Pons (tissue), 1 donor: Measurements from ENCODE around the gene SULF2.

Experiments used
- DNase-seq: peaks from one replicate; pipeline ENCODE4 v3.0.0-alpha.2; 2016; ENCODE audit warnings: low spot score

The SULF2 gene

GRCh38 chr20:47762699-47763268 lies 22.5 kb downstream of the SULF2 start:
- peak; percentile 42 for DNase-seq

GRCh38 chr20:47761482-47762047 lies 23.7 kb downstream of the SULF2 start:
- DNase-seq, result no peak

- DNase-seq, result no peak
Observed at GRCh38 chr20:47760686-47761481, 24.4 kb downstream of the SULF2 start.

- no peak for DNase-seq
Observed at GRCh38 chr20:47758517-47759450, 26.5 kb downstream of the SULF2 start.

GRCh38 chr20:47757145-47758035 lies 27.9 kb downstream of the SULF2 start:
- no peak for DNase-seq

GRCh38 chr20:47754946-47755652 lies 30.2 kb downstream of the SULF2 start:
- DNase-seq, result no peak

- no peak for DNase-seq
Observed at GRCh38 chr20:47754388-47754715, 30.9 kb downstream of the SULF2 start.

GRCh38 chr20:47753576-47754387 lies 31.5 kb downstream of the SULF2 start:
- DNase-seq, result no peak

GRCh38 chr20:47751449-47751848 lies 33.8 kb downstream of the SULF2 start:
- no peak for DNase-seq

- no peak for DNase-seq
Observed at GRCh38 chr20:47749339-47749738, 35.9 kb downstream of the SULF2 start.

GRCh38 chr20:47748823-47749222 lies 36.5 kb downstream of the SULF2 start:
- no peak for DNase-seq

GRCh38 chr20:47748069-47748468 lies 37.2 kb downstream of the SULF2 start:
- DNase-seq, result no peak

- DNase-seq, result no peak
Observed at GRCh38 chr20:47747669-47748031, 37.6 kb downstream of the SULF2 start.

- no peak for DNase-seq
Observed at GRCh38 chr20:47744803-47745202, 40.5 kb downstream of the SULF2 start.

- no peak for DNase-seq
Observed at GRCh38 chr20:47743671-47744070, 41.6 kb downstream of the SULF2 start.

GRCh38 chr20:47741669-47742608 lies 43.3 kb downstream of the SULF2 start:
- DNase-seq, result no peak

- no peak for DNase-seq
Observed at GRCh38 chr20:47740862-47741184, 44.5 kb downstream of the SULF2 start.

GRCh38 chr20:47740121-47740861 lies 45.0 kb downstream of the SULF2 start:
- no peak for DNase-seq
